ENCODE measurements around the gene PPP2R2B. TPM values are rescaled to one million over a fixed set of nuclear protein-coding genes. Genes with fewer than 3 reads are reported as not detected.

Gene PPP2R2B
- polyA plus RNA-seq, 1 experiment, result 0.58 TPM

DNA sequence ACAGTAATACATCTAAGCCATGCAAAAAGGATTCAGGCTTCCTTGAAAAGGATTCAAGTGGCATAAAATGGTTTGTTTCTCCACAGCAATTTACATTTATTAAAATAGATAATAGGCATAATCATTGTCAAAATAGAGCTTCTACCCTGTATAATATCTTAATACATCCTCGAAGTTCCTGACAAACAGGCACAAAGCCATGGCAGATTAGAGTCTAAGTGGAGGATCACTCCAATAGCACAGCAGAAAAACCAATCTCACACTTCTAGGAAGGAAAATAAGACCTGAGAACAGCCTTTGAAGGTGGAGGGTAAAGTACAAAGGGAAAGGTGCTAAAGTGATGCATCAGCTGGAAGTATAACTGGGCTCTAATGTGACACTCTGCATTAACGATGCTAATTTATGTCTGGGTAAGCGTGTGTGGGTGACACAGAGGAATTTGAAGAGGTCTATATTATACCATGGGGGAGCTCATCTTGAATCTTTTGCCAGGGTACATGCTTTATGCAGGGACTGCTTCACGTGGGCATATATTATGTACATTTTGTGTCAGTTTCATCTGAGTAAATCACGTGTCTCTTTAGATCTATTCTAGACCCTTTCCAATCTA lies 28.8 kb downstream of the PPP2R2B start:
- no peak for DNase-seq (ENCODE audit: low read depth)
- POLR2A ChIA-PET, result no interaction called here
- CTCF ChIA-PET, result no interaction called here
- Histone ChIP-seq H3K4me3 (ENCODE audit: low read depth, low read length) (no peak overlapping the region), H3K36me3 (ENCODE audit: control insufficient read depth, insufficient read depth, low read length) (no peaks in the 10 kb centered on the region), H3K27me3 (ENCODE audit: control insufficient read depth, insufficient read depth, low read length) (no peaks in the 10 kb centered on the region)
- no peak for TF ChIP-seq CTCF (IDR thresholded peaks at IDR 0.05; ENCODE audit: insufficient read depth, low read depth, low read length)

- no peak for DNase-seq (ENCODE audit: low read depth)
- POLR2A ChIA-PET, result no interaction called here
- TF ChIP-seq CTCF (IDR thresholded peaks at IDR 0.05; ENCODE audit: insufficient read depth, low read depth, low read length), result no peak
- Histone ChIP-seq H3K27me3 (ENCODE audit: control insufficient read depth, insufficient read depth, low read length) (no peaks in the 10 kb centered on the region), H3K36me3 (ENCODE audit: control insufficient read depth, insufficient read depth, low read length) (no peaks in the 10 kb centered on the region), H3K4me3 (ENCODE audit: low read depth, low read length) (no peak overlapping the region)
- CTCF ChIA-PET, result no interaction called here
Observed at GRCh38 chr5:146848133-146848532, 30.4 kb downstream of the PPP2R2B start.

DNA sequence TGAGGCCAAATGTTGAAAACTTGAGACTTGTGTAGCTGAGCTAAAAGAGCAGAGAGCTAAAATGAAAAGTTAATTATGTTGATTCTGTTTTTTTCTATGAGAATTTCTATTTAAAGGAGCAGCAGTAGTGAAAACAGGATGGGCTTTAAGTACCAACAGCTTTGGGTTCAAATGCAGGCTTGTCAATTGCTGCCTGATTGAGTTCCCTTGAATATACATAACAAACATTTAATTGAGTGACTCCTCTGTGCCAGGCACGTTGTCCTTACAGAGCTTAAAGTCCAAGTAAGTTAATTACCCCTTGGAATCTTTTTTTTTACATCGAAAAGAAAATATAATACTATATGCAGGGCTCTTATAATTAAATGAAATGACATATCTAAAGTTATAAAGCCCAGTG lies 38.5 kb downstream of the PPP2R2B start:
- ChIA-PET CTCF (interaction anchor here (0.6 kb wide), 2 partner anchors 68 to 298 kb away, joined by 3 read pairs; no protein-coding TSS in a partner anchor), POLR2A (no interaction called here)
- no peaks in the 10 kb centered on the region for H3K36me3 ChIP-seq (ENCODE audit: control insufficient read depth, insufficient read depth, low read length)
- DNase-seq (ENCODE audit: low read depth), result no peak
- H3K4me3 ChIP-seq (ENCODE audit: low read depth, low read length), result no peak overlapping the region
- TF ChIP-seq CTCF (IDR thresholded peaks at IDR 0.05; ENCODE audit: insufficient read depth, low read depth, low read length), result no peak
- H3K27me3 ChIP-seq (ENCODE audit: control insufficient read depth, insufficient read depth, low read length), result no peaks in the 10 kb centered on the region

GRCh38 chr5:146836226-146836842 lies 42.2 kb downstream of the PPP2R2B start:
- H3K27me3 ChIP-seq (ENCODE audit: control insufficient read depth, insufficient read depth, low read length), result no peaks in the 10 kb centered on the region
- no peak for TF ChIP-seq CTCF (IDR thresholded peaks at IDR 0.05; ENCODE audit: insufficient read depth, low read depth, low read length)
- H3K36me3 ChIP-seq (ENCODE audit: control insufficient read depth, insufficient read depth, low read length), result no peaks in the 10 kb centered on the region
- POLR2A ChIA-PET, result no interaction called here
- DNase-seq (ENCODE audit: low read depth), result no peak
- no peak overlapping the region for H3K4me3 ChIP-seq (ENCODE audit: low read depth, low read length)
- CTCF ChIA-PET, result interaction anchor here (0.6 kb wide), 2 partner anchors 508 to 1205 kb away, joined by 3 read pairs; no protein-coding TSS in a partner anchor

DNA sequence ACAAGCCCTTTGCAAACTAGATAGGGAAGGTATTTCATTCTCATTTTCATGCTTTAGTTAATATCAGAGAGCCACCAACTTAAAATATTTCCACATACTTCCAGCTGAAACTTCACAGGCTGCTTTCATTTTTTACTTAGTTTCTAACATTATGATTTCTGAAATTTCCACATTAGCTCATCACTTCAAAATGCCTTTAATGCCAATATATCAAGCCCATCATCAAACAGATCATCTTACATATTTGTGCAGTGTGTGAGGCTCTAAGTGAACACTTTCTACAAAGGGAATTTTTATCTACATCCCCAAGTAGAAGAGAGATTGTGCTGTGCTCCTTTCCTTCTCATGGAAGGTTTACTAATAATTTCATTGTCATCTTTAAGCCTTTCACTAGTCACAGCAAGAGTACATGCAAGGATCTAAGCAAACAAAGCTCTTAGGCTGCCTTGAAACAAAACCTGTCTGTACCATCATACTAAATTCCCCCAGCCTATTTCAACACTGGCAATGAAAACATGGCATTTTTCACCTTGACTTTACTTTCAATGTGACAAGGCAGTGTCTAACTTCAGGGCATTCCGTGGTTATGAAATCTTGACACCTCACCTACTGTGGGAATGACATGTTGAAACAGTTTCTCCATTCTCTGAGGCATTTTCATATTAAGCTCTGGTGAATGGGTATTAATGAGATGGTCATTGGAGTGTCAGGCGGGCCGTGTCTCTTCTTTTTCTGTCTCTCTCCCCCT lies 45.4 kb downstream of the PPP2R2B start:
- POLR2A ChIA-PET, result no interaction called here
- Histone ChIP-seq H3K27me3 (ENCODE audit: control insufficient read depth, insufficient read depth, low read length) (no peaks in the 10 kb centered on the region), H3K4me3 (ENCODE audit: low read depth, low read length) (no peak overlapping the region), H3K36me3 (ENCODE audit: control insufficient read depth, insufficient read depth, low read length) (no peaks in the 10 kb centered on the region)
- TF ChIP-seq CTCF (IDR thresholded peaks at IDR 0.05; ENCODE audit: insufficient read depth, low read depth, low read length), result no peak
- DNase-seq (ENCODE audit: low read depth), result no peak
- CTCF ChIA-PET, result interaction anchor here (0.8 kb wide), 1 partner anchor 37 kb away, joined by 3 read pairs; no protein-coding TSS in a partner anchor
